ENCODE data around the gene TVP23B. TPM values are rescaled to one million over a fixed set of nuclear protein-coding genes. Genes with fewer than 3 reads are reported as not detected.
"Not testable (repeated sequence)": the region's sequence is repeated elsewhere in the genome, so short reads cannot be mapped to it uniquely, and the experiment has no call there.

TVP23B gene
- polyA plus RNA-seq (ENCODE audit: insufficient read length in 4 of 4): 10 to 100 TPM; 45.8 to 54.1 (median 50.9) TPM

DNA sequence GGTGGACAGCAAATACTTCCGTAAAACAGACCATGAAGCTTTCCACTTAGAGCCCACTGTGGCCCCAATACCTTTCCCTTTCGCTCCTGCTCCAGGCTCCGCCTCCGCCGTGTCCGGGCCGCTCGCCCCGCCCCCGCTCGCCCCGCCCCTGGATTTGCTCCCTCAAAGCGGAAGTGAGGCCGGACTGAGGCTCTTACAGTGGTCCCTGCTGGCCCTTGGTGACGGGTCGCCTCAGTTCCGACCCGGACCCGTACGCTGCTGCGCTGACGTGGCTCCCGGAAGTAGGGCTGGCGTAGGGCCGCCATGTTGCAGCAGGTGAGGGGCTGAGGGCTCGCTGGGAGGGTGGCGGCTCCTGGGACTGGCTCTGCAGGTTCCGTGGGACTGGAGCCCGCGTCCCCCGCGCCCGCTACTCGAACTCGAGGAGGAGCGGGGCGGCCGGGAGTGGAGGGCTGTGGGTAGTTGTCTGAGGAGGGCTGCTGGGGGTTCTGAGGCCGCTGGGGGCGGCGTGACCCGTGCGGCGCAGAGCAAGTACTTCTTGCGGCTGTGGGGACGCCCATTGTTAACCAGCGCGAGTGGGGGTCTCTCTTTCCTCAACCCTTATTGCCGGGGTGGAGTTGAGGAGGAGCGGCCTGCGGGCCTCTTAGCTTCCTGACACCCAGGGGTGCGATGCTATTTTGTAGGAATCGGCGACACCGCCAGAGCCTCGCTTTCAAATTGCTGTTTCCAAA, at the start of gene TVP23B:
Gene TVP23B (plus strand): TSS at position 193 of the 728 bp plus-strand sequence. CDS start 111 bp downstream, at position 304.
- DNase-seq (ENCODE audit: low read depth in 4 of 4, low spot score in 3 of 4): peak; percentile 74 to 90 (median 82)

DNA sequence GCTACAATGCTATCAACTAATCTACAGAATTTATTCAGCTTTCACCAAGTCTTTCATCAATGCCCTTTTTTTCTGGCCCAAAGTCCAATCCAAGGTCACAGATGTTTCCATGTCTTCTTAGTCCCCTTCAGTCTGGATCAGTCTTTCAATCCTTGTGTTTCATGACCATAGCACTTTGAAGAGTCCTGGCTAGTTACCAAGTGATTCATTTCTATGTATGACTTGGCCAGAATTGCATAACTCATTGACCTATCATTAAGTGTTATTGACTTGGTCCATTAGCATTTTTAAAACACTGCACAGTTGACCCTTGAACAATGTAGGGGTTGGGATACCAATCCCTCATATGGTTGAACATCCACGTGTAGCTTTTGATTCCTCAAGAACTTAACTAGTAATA, 48.5 kb upstream of the TVP23B start:
- not testable (repeated sequence) for DNase-seq (ENCODE audit: low read depth in 4 of 4, low spot score in 3 of 4)

DNA sequence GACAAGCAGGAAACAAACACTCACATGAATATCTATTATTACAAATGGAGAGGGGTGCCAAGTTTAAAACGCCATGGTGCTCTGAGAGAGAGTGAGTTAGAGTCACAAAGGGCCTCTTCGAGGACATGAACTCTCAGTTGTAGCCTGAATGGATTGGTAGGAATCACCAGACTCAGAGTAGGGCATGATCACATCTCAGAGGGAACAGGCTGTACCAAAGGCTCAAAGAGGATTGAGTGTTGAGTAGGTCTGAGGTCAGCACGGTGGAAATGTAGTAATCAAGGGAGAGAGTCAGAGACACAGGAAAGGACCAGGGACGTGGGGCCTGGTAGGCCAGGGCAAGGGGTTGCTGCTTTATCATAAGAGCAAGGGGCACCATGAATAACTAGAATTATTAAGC, 47.6 kb upstream of the TVP23B start:
- DNase-seq (ENCODE audit: low read depth in 4 of 4, low spot score in 3 of 4): not testable (repeated sequence)

DNA sequence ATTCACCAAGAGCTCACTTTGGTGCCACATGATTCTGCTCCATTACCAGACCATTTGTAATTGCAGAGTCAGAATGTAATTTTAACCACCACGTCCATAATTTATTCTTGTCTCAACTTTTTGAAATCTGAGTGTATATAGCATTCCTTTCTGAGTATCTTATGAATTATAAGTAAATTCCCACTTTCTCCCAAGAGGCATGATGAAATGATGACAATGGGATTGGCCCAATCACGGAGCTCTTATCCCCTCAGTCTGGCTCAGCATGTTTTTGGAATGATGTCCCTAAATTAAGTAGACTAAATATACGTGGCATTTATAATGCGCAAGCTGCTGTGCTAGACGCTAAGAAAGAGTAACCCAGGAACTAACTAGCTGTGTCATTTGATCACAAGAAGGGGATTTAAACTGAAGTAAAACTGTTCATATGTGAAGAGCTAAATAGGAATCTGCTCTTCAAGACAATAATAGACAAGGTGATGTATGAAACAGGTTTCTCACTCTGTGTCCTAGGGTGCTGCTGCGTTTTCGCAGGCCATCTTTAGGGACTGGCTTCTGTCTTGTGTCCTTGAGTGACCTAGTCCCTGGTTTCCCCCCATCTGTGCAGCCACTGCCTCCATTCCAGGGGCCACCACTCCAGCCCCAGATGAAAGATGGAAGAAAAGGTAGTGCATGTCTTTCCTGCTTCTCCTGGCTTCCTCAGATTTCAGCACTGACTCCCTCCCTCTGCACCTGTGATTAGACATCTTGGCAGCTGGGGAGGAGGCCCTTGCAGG, 41.2 kb upstream of the TVP23B start:
- DNase-seq (ENCODE audit: low read depth in 4 of 4, low spot score in 3 of 4): not testable (repeated sequence)

DNA sequence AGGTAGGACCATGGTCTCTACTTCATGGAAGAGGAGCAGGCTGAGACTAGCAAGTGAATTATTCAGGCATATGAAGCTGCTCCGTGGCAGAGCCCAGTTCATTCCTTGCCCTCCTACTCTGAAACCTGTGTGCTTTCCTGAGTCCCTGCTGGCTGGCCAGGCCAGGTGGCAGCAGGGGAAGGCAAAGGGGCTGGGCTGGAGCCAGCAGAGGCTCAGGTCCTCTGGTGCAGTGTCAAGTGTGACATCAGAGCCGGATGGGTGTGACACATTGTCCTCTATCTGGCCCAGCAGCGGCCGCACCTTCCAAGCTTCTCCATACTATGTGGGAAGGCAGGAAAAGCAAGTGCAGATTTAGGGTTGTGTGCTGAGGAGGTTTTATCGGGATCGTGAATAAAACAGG, 39.8 kb upstream of the TVP23B start:
- DNase-seq (ENCODE audit: low read depth in 4 of 4, low spot score in 3 of 4): not testable (repeated sequence)

DNA sequence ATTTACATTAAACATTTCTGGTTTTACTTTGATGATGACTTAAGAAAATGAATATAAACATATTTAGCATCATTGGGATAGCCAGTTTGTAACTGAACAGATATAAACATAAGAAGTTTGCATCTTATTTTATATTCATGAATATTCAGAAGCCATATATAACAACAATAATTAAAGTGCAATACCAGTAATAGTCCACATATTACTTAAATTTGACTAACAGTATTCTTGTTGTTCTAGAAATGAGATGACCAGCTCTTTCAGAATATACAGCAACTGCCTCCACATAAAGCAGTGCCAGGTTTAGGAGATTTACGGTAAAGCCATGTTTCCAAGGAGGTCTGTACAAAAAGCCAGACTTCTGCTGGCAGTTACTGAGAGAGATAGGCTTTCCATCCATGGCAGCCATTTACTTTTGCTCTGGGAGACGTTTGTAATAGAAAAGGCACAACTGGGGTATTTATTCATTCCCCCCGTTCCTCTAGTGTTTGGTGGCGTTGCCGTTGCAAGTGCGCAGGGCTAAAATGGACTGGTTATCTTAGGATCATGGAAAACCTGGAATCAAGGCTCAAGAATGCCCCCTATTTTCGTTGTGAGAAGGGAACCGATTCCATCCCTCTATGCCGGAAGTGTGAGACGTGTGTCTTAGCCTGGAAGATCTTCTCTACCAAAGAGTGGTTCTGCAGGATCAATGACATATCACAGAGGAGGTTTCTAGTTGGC, 37.1 kb upstream of the TVP23B start, which contains the start of gene FBXW10:
Gene FBXW10 (plus strand): TSS at position 356 of the 723 bp plus-strand sequence. CDS start 191 bp downstream, at position 547.
- not testable (repeated sequence) for DNase-seq (ENCODE audit: low read depth in 4 of 4, low spot score in 3 of 4)

DNA sequence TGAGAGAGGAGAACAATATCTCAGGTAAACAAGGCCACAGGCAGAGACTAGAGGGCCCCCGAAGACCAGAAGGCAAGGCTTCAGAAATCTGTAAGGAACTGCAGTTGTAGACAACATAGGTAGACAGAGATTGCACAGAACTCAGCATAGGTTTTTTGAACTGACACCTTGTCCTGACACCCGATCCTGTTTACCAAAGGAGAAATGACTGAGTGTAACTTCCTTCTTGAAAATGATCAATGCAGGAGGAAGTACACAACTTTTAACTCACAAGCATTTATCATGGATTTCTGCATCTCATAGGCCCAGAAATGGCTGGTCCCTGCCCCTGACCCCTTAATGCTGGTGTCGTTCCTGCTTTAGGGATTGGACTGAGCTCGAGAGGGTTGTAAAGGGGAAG, 36.3 kb upstream of the TVP23B start:
- not testable (repeated sequence) for DNase-seq (ENCODE audit: low read depth in 4 of 4, low spot score in 3 of 4)

DNA sequence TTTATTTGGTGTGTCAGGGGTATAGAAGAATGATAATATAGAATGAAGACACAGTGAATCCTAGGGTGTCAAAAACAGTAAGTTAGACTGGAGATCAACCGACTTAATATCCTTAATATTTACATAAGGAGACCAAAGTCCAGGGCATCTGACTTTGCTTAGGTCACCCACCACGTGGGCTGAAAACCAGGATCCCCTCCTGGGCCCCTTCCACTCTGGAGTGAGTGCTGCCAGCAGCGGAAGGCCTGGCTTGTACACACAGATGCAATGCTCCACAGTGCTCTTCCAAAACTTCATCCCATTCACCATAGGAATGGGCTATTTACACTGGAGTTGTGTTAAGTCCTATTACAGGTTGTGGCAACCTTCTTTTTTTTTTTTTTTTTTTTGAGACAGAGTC, 34.4 kb upstream of the TVP23B start:
- not testable (repeated sequence) for DNase-seq (ENCODE audit: low read depth in 4 of 4, low spot score in 3 of 4)

DNA sequence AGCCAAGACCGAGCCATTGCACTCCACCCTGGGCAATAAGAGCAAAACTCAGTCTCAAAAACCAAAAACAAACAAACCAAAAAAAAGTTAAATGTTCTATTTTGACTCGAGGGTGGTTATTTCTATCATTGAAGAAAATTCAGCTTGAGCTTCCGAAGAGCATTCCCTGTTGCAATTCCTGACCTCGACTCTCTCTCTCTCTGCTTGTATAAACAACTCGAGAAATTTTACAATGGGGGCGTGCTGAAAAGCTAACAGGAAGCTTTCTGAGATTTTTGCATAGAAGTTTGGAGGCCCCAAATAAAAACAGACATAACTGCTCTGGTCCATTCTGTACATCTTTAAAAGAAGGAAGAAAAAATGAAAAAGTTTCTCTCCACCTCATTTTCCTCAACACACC, 33.5 kb upstream of the TVP23B start:
- DNase-seq (ENCODE audit: low read depth in 4 of 4, low spot score in 3 of 4): not testable (repeated sequence)

DNA sequence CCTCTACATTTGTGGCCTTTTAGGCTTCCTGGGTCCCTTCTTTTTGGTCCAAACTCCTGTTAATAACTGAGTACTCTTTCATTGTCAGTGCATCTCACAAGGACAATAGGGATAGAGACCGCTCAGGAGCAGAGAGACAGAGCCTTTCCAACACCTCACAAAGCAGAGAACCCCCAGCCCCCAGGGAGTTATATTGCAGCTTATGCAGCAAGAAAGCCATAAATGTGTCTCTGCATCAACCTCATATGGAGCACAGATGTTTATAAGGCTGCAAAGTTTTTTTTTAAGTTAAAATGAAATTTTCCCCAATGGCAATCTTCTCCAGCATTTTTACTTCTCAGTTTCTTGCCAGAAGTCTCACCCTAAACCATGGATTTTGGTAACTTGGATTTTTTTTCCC, 30.7 kb upstream of the TVP23B start:
- DNase-seq (ENCODE audit: low read depth in 4 of 4, low spot score in 3 of 4): not testable (repeated sequence)

DNA sequence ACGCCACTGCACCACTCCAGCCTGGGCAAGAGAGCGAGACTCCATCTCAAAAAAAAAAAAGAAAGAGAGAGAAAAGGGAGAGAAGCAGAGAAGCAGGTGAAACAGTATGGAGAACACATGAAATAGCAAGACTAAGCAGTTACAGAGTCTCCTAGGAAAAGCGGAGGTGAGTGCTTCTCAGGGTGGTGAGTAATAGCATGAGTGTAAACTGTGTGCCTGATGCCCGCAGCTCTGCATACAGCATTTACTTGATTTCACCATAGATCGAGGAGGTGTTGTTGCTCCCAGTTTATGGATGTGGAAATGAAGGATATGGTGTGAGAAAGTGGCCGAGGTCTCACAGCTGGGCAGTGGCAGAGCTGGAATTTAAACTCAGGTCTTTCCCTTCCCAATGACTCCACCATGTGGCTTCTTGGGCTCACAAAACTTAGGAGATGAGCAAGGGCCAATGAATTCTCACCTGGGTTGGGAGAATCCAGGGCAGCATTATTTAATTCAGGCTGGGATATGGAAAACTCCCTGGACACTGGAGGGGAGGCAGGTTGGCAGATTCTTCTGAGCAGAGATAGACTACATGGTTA, 27.1 kb upstream of the TVP23B start:
- DNase-seq (ENCODE audit: low read depth in 4 of 4, low spot score in 3 of 4): not testable (repeated sequence)

DNA sequence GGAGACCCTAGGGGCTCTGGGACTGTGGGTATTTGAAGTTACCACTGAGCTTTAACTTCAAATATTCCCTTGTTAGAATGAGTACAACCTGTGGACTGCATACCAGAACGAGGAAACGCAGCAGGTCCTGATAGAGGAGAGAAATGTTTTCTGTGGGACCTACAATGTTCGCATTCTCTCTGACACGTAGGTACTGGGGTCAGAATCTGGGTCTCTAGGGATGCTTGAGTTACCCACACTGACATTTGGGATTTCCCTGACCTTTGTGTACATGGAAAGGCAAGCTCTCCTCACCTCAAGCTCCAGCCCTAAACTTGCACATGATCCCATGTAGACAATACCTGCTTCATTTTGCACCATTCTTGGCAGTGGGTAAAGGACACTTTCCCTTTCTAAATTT, 25.0 kb upstream of the TVP23B start:
- not testable (repeated sequence) for DNase-seq (ENCODE audit: low read depth in 4 of 4, low spot score in 3 of 4)

DNA sequence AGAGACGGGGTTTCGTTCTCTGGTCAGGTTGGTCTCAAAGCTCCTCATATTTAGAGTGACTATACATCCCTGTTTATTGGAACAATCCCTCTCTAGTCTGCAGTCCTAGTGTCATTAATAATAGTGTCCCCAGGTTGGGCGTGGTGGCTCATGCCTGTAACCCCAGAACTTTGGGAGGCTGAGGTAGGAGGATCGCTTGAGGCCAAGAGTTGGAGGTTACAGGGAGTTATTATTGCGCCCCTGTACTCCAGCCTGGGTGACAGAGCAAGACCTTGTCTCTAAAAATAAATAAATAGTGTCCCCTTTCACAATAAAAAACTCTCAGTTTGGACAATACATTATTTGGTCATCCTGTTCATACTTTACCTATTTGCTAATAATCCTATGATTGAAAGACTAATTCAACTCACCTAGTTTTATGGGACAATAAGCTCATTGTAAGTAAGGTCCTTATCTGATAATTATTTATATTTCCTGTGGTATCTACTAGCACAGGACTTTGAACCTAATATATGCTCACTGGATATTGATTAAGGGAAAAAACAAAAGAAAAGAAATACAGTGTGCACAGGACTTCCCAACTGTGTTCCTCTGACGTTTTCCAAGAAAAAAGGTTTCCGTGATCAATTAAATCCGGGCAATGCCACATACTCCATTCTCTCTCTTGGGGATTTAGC, 23.5 kb upstream of the TVP23B start:
- not testable (repeated sequence) for DNase-seq (ENCODE audit: low read depth in 4 of 4, low spot score in 3 of 4)

DNA sequence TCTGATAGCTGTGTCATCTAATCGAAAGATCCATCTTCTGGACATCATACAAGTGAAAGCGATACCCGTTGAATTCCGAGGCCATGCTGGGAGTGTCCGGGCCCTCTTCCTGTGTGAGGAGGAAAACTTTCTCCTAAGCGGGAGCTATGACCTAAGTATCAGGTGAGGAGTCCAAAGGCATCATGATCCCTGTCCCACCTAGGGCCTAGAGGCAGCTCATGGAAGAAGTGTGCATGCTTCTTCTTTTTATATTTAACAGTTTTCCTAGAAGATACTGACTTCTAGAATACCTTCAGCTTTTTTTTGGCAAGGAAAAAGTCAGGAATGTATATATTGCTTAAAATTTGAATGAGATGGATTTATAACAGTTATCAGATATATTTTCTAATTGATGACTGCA, 22.6 kb upstream of the TVP23B start:
- not testable (repeated sequence) for DNase-seq (ENCODE audit: low read depth in 4 of 4, low spot score in 3 of 4)

DNA sequence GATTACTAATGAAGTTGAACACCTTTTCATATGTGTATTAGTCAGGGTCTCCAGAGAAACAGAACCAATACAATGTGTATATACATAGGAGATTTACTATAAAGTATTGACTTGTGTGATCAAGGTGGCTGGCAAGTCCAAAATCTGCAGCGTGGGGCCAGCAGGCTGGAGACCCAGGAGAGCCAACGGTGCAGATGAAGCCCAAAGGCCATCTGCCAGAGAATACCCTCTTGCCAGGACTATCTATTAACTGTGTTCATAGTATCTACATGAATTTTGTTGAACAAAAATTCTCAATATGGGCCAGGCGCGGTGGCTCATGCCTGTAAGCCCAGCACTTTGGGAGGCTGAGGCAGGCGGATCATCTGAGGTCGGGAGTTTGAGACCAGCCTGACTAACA, 20.8 kb upstream of the TVP23B start:
- not testable (repeated sequence) for DNase-seq (ENCODE audit: low read depth in 4 of 4, low spot score in 3 of 4)

DNA sequence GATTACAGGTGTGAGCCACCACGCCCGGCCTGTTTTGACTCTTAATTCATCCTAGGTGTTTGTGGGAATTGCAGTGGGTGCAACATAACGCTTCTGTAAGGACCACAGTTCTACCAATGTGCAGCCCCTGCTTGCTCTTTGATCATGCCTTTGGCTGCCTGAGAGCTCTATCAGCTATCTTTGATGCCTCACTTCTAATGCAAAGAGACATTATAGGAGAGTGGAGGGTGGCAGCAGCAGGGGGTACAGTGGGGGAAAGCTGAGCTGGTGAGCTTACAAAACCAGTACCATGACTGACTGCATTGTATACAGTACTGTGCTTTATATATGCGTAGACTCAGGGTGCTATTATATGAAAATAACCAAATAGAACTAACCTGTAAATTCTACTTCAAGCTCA, 10.4 kb upstream of the TVP23B start:
- not testable (repeated sequence) for DNase-seq (ENCODE audit: low read depth in 4 of 4, low spot score in 3 of 4)

DNA sequence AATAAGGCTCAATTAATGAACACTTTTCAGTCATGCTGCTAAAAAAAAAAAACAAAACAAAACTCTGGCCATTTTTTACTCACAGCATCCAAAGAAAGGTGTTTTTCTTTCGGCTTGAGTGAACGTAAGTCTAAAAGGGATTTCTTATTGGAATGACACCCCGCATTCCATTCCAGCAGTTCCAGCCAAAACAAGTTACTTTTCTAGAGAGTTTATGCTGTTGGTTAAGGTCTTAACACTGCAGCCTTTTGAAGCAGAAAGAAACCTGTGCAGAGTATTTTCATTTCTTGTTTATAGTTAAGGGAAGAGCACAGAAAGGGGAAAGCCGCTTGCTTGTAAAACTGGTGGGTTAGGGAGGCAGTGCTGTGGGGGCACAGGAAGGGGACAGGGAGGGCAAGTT, 9.9 kb upstream of the TVP23B start:
- DNase-seq (ENCODE audit: low read depth in 4 of 4, low spot score in 3 of 4): peak in 2 of 4 donors; percentile 12

DNA sequence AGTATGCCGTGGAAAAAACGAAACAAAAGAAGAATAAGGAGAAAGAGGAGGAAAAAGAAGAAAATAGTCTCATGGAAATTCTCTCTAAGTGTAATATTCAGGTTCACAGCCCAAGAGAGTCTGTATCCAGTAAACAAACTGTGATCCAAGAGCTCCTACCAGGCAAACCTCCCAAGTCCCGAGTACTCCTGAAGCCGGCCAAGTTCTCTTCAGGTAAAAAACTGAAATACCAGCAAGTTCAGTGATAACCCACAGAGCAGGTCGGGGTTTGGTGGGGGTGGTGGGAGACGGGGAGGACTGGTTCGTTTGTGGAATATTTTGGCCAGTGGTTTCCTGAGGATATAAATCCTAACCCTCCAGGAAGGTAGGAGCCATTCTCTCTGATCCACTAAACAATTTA, 8.5 kb upstream of the TVP23B start:
- DNase-seq (ENCODE audit: low read depth in 4 of 4, low spot score in 3 of 4): no peak

DNA sequence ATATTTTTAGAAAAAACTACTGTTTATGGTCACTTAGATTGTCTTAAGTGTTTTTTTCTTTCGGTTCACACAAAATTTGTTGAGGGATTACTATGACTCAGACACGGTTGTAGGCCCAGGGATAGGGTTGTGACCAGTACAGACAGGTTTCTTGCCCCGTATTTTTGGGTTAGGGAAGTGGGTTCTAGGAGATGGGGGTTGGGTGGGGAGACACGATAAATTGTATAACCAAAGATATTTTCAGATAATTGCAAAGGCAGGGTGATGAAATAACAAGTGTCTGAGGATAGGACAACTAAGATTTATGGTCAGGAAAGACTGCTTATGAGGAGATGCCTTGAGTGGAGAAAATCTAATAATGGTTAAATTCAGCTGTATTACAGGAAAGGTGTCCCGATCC, 822 bp downstream of the TVP23B start:
- DNase-seq (ENCODE audit: low read depth in 4 of 4, low spot score in 3 of 4): not testable (repeated sequence)

DNA sequence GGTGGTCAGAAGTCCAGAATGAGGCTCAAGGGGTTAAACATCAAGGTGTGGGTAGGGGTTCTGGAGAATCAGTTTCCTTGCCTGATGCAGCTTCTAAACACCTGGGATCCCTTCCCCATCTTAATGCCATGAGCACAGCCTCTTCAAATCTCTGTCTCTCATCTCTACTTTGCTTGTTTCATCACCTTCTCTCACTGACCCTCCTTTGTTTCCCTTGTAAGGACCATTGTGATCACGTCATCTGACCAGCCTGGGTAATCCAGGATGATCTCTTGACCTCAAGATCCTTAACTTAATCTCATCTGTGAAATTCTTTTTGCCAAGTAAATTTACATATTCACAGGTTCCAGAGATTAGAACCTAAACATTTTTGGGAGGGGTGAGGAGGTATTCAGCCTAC, 5.0 kb downstream of the TVP23B start:
- not testable (repeated sequence) for DNase-seq (ENCODE audit: low read depth in 4 of 4, low spot score in 3 of 4)

All from left renal pelvis (tissue), 4 donors.